ENCODE results near the gene TMEM250.

TMEM250 gene

GRCh38 chr9:136112541-136112940 lies 6.1 kb downstream of the TMEM250 start:
- TF ChIP-seq CTCF (IDR thresholded peaks at IDR 0.05; ENCODE audit: low read depth, low read length) (no peak), POLR2A (IDR thresholded peaks at IDR 0.05; ENCODE audit: extremely low read depth, insufficient read length) (no peak), MYC (IDR thresholded peaks at IDR 0.05; ENCODE audit: low read depth, low read length) (no peak), MAX (IDR thresholded peaks at IDR 0.05; ENCODE audit: low read depth, low read length) (no peak)
- no peak for DNase-seq (ENCODE audit: low read depth)
- H3K4me3 ChIP-seq (ENCODE audit: low read depth, low read length) = no peak overlapping the region

- no peak for TF ChIP-seq POLR2A (IDR thresholded peaks at IDR 0.05; ENCODE audit: extremely low read depth, insufficient read length)
- TF ChIP-seq CTCF (IDR thresholded peaks at IDR 0.05; ENCODE audit: low read depth, low read length) = no peak
- TF ChIP-seq MAX (IDR thresholded peaks at IDR 0.05; ENCODE audit: low read depth, low read length) = no peak
- no peak for TF ChIP-seq MYC (IDR thresholded peaks at IDR 0.05; ENCODE audit: low read depth, low read length)
- no peak for DNase-seq (ENCODE audit: low read depth)
- no peak overlapping the region for H3K4me3 ChIP-seq (ENCODE audit: low read depth, low read length)
These were observed 6.8 kb downstream of the TMEM250 start for GRCh38 chr9:136111910-136112309.

GRCh38 chr9:136111190-136111589 lies 7.5 kb downstream of the TMEM250 start:
- TF ChIP-seq POLR2A (IDR thresholded peaks at IDR 0.05; ENCODE audit: extremely low read depth, insufficient read length) (no peak), CTCF (IDR thresholded peaks at IDR 0.05; ENCODE audit: low read depth, low read length) (no peak), MYC (IDR thresholded peaks at IDR 0.05; ENCODE audit: low read depth, low read length) (no peak), MAX (IDR thresholded peaks at IDR 0.05; ENCODE audit: low read depth, low read length) (no peak)
- no peak overlapping the region for H3K4me3 ChIP-seq (ENCODE audit: low read depth, low read length)
- no peak for DNase-seq (ENCODE audit: low read depth)

GRCh38 chr9:136110082-136111061 lies 8.3 kb downstream of the TMEM250 start:
- peak; percentile 44 for TF ChIP-seq MAX (IDR thresholded peaks at IDR 0.05; ENCODE audit: low read depth, low read length)
- TF ChIP-seq POLR2A (IDR thresholded peaks at IDR 0.05; ENCODE audit: extremely low read depth, insufficient read length) = no peak
- TF ChIP-seq MYC (IDR thresholded peaks at IDR 0.05; ENCODE audit: low read depth, low read length) = no peak
- H3K4me3 ChIP-seq (ENCODE audit: low read depth, low read length) = peak overlapping the region; percentile 25
- peak; percentile 45 for DNase-seq (ENCODE audit: low read depth)

GRCh38 chr9:136109351-136110081 lies 9.2 kb downstream of the TMEM250 start:
- TF ChIP-seq MAX (IDR thresholded peaks at IDR 0.05; ENCODE audit: low read depth, low read length) = peak; percentile 78
- TF ChIP-seq POLR2A (IDR thresholded peaks at IDR 0.05; ENCODE audit: extremely low read depth, insufficient read length) = no peak
- peak; percentile 87 for TF ChIP-seq MYC (IDR thresholded peaks at IDR 0.05; ENCODE audit: low read depth, low read length)
- TF ChIP-seq CTCF (IDR thresholded peaks at IDR 0.05; ENCODE audit: low read depth, low read length) = no peak
- peak; percentile 89 for DNase-seq (ENCODE audit: low read depth)
- H3K4me3 ChIP-seq (ENCODE audit: low read depth, low read length) = peak overlapping the region; percentile 25
